Measurements from ENCODE around the gene TJP2.

Gene TJP2

DNA sequence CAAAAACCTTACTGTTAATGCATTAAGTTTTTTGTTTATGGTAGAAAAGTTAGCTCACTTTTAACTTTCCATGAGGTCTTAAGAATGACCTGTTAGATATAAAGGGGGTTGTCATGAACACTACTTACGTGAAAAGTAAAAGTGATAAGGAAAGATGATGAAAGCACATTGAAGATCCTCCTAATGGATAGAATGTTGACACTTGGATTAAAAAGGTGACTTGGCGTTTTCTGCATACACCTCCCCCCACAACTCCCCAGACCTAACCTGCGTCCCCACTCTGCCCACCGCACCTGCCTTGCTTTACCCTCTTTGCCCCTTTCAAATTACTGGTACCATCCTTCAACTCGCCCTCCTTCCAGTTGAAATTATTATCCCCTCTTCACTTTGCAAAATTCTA, 32.0 kb downstream of the TJP2 start:
- no peak for TF ChIP-seq CTCF (conservative IDR thresholded peaks at IDR 0.05; ENCODE audit: low read depth, low read length)
- no peak overlapping the region for H3K4me3 ChIP-seq (ENCODE audit: low read depth, low read length)
- no peak for DNase-seq (ENCODE audit: low read depth)

GRCh38 chr9:69207503-69207902, 33.4 kb downstream of the TJP2 start:
- TF ChIP-seq CTCF (conservative IDR thresholded peaks at IDR 0.05; ENCODE audit: low read depth, low read length), result peak; percentile 17
- no peak for DNase-seq (ENCODE audit: low read depth)
- no peak overlapping the region for H3K4me3 ChIP-seq (ENCODE audit: low read depth, low read length)

DNA sequence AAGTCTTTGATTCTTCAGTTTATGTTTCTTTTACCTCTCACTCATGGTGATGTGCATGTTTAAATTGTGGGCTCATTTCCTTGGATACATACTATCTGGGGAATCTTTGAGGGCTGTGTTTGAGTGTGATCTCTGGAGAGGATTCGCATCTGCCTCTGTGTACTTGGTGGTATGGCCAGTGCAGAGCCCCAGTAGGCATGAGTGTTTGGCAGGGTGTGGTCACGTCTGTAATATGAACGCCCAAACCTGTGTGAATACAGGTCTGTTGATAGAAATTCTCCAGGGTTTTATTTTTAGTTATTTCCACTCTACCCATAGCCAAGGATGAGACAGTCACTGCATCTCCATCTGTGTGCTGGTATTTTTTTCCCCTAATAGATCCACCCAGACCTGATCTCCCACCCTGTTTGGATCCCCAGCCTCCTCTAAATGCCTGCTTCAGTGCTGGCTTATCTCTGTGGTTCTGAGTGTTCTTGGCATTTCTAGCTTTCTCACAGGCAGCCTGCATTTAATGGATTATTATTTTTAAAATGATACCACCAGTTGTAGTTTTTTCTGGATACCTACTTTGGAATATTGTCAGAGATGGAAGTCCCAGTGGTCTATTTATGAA, 37.5 kb downstream of the TJP2 start:
- no peak for DNase-seq (ENCODE audit: low read depth)
- no peak for TF ChIP-seq CTCF (conservative IDR thresholded peaks at IDR 0.05; ENCODE audit: low read depth, low read length)
- no peak overlapping the region for H3K4me3 ChIP-seq (ENCODE audit: low read depth, low read length)

GRCh38 chr9:69213647-69214046, 39.6 kb downstream of the TJP2 start:
- no peak for DNase-seq (ENCODE audit: low read depth)
- TF ChIP-seq CTCF (conservative IDR thresholded peaks at IDR 0.05; ENCODE audit: low read depth, low read length), result no peak
- no peak overlapping the region for H3K4me3 ChIP-seq (ENCODE audit: low read depth, low read length)

DNA sequence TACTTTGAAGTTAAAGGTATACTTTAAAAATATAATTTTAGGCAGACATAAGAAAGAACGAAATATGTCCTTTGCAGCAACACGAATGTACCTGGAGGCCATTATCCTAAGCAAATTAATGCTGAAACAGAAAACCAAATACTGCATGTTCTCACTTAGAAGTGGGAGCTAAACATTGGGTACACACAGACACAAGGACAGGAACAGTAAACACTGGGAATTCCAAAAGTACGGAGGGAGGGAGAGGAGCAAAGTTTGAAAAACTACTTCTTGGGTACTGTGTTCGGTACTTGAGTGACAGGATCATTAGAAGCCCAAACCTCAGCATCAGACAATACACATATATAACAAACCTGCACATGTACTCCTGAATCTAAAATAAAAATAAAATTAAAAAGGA, 40.9 kb downstream of the TJP2 start:
- TF ChIP-seq CTCF (conservative IDR thresholded peaks at IDR 0.05; ENCODE audit: low read depth, low read length), result no peak
- DNase-seq (ENCODE audit: low read depth), result no peak
- H3K4me3 ChIP-seq (ENCODE audit: low read depth, low read length), result no peak overlapping the region

DNA sequence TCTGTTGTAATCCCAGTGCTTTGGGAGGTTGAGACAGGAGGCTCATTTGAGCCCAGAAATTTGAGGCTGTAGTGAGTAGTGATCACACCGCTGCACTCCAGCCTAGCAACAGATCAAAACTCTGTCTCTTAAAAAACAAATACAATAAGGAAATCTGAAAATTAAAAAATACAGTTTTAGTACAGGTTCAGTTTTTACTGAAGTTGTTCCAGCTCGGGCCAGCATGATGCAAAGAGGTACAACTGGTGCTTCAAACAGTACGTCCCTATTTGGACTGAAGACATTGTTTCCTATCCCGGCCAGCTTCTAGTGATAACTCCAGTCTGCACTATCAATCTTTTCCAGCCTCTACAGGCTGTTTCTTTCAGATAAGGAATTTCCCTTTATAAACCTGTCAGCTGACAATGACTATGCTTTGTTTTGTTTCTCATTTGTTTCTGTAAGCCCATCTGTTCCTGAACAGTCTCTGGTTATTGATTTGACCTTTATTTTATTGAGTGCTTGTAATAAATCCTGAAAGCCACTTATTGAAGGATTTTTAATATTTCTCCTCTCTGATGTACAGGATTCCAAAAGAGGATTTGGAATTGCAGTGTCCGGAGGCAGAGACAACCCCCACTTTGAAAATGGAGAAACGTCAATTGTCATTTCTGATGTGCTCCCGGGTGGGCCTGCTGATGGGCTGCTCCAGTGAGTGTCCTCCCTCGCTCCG, 41.9 kb downstream of the TJP2 start:
- no peak for TF ChIP-seq CTCF (conservative IDR thresholded peaks at IDR 0.05; ENCODE audit: low read depth, low read length)
- peak; percentile 30 for DNase-seq (ENCODE audit: low read depth)
- no peak overlapping the region for H3K4me3 ChIP-seq (ENCODE audit: low read depth, low read length)

GRCh38 chr9:69218166-69218565, 44.1 kb downstream of the TJP2 start:
- no peak overlapping the region for H3K4me3 ChIP-seq (ENCODE audit: low read depth, low read length)
- no peak for TF ChIP-seq CTCF (conservative IDR thresholded peaks at IDR 0.05; ENCODE audit: low read depth, low read length)
- DNase-seq (ENCODE audit: low read depth), result no peak
